Stimulated activated CD8-positive, alpha-beta memory T cell treated with anti-CD3 and anti-CD28 coated beads, Interleukin-15, amount 100 ng/mL, for 1 hour (primary cell): ENCODE measurements around the gene SORBS1.

Experiments
- DNase-seq: peaks from one replicate; pipeline ENCODE4 v3.0.0-alpha.2; 2020; ENCODE audit warnings: low read depth

The SORBS1 gene

GRCh38 chr10:95513941-95514392 is 47.2 kb downstream of the SORBS1 start:
- no peak for DNase-seq

- DNase-seq, result no peak
Measured at GRCh38 chr10:95513008-95513589, 48.1 kb downstream of the SORBS1 start.

- DNase-seq, result no peak
Measured at GRCh38 chr10:95511314-95511713, 49.9 kb downstream of the SORBS1 start.

DNA sequence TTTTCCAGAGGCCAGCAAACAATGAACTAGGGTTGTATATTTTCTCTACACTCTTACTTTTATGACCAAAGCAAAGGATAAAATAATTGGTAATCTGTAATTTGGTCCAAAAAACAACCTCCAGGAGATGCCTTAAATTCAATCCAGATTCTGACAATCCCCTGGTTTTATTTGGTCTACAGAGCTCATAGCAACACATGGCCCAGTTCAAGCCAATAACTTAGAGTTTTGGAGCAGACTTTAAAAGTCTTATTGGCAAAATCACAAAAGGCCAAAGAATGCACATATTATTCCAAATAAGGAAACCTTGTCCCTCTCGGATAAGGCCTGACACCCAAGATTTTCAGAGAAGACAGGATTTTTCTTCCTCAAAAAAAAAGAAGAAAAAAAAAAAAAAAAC is 51.9 kb downstream of the SORBS1 start:
- DNase-seq, result no peak

DNA sequence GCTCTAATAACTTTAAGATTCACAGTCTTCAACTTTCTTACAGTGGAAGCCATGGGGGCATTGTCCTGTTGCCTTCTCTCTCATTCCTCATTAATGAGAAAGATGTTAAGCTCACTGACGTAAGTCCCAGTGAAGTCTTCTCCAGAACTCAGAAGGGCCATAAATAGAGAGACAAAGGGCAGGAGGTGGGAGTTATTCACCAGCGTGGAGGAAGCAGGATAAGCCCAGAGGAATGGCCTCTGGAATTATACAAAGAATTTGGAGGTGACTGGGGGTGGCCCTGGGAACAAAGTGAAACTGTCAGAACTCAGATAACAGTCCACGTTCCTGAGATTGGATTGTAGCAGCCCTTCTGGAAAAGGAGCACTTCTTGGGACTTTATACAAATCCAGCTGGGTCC is 52.4 kb downstream of the SORBS1 start:
- DNase-seq, result no peak

GRCh38 chr10:95506056-95506737 is 55.0 kb downstream of the SORBS1 start:
- DNase-seq, result no peak

DNA sequence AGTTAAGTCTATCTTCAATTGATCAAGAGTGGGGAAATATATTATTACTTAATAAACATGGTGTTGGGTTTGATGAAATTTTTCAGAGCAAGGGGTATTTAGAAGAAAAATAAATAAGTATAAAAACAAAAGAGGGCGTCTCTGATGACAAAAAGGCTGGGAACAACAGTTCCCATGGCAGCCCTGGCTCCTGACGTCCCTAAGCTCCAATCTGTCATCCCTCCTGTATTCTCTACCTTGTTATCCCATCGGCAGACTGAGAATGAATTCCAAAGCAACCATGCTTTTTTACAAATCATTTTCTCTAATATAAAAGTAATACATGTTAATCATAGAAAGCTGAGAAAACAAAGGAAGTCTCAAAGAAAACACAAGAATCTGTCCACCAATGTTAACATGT is 55.5 kb downstream of the SORBS1 start:
- no peak for DNase-seq

DNA sequence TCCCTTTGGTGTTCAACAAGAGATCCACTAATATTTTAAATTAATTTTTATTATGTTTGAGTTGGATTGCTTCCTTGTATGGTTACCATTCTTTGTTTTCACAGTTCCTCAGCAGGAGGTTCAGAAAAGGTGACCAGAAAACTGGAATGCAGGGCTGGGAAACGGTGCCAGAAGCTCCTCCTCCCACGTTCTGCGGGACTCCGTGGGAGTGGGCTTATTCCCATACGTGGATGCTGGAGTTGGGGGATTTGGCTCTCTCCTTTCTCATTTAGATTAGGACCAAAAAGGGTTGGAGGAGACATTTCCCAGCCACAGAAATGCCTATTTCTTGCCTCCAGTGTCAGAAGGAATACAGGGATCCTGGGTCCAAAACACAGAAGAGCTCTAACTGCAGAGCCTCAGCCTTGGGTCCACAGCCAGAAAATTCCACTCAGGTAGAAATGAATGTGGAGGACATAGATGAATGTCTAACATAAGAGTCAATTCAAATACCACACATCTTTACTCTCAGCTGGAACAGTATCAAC is 56.0 kb downstream of the SORBS1 start:
- DNase-seq, result no peak

DNA sequence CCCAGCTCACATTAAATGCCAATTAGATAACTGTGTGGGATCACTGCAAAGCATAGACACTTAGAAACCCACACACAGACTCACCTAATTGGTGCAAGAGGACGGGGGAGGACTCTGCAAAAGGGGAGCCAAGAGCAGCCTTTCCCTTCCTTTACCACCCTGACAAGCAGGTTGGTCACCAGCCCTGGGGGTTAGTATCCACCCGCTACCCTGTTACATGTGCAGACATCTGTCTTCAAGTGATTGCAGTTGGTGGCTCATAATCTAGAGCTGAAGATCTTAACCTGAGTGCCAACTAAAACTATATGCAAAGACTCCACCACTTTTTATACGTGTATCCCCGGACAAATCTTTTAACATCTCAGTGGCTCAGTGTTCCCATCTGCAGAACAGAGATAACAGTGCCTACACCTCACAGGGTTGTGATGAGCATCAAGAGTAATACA is 56.9 kb downstream of the SORBS1 start:
- no peak for DNase-seq

GRCh38 chr10:95503526-95503925 is 57.6 kb downstream of the SORBS1 start:
- no peak for DNase-seq

DNA sequence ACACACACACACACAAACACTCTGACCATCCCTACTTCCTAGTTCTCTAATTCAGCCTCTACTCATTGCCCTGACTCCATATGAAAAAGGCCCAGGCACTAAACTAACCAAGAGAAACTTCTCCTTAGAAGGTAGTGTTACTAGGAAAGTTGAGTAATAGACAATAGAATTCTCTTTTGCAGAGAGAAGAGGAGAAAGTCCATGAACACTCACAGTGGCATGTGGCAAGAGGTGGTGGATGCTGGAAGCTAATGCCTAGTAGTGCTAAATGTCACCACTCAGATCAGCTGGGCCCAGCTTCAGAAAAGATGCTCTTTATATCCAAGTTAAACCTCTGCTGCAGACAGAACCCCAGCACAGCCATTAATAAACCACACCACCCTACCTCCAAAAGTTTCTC is 58.2 kb downstream of the SORBS1 start:
- DNase-seq, result no peak

- no peak for DNase-seq
Measured at GRCh38 chr10:95502377-95502776, 58.8 kb downstream of the SORBS1 start.

DNA sequence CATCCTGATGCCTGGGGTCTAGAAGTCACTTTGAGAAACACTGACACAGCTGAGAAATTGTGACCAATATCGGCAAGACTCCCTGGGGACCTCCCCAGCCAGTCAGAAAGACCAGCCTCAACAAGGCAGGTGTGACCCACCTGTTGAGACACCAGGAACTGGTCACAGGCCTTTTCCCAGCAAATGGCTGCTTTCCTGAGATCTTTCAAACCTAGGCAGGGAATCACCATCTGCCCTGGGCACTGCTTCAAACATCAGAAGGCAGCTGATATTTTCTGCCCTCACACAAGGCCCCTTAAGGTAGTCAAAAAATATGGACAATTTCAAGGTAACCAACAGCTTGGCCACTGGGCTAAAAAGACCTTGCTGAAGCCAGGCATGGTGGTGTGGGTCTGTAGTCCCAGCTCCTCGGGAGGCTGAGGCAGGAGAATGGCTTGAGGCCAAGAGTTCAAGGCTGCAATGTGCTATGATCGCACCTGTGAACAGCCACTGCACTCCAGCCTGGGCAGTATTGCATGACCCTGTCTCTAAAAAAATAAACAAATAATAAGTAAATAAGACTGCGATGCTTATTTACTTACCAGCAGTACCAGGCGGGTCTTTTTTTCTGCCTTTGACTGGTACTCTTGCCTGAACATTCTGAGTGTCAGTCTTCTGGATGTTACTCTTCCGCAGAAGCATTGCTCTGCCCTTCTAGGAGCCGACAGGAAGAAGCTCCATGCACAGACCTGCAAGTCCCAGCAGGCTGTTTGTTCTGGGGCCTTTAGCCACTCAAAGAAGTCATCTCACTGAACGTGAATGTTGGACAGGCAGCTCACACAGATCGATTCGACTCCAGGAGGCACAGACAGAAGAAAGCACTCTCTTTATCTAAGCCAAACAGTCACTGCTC is 59.7 kb downstream of the SORBS1 start:
- DNase-seq, result no peak

GRCh38 chr10:95500649-95501048 is 60.5 kb downstream of the SORBS1 start:
- DNase-seq, result no peak

DNA sequence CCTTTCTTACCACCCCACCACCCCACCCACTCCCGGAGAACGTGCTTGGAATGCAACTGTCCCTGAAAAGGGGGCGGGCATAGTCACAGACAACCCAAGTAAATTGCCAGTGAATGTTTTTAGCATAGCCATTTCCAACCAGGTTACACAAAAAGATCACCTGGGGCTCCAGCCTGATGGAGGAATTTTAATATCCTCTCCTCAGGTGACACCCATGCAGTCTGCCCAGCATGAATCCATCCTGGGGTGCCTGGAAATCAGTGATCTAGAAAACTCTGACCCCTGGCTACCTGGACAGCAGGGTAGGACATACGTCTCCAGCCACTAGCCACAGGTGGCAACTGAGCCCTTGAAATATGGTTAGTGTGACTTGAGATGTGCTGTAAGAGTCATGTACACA is 61.1 kb downstream of the SORBS1 start:
- no peak for DNase-seq

DNA sequence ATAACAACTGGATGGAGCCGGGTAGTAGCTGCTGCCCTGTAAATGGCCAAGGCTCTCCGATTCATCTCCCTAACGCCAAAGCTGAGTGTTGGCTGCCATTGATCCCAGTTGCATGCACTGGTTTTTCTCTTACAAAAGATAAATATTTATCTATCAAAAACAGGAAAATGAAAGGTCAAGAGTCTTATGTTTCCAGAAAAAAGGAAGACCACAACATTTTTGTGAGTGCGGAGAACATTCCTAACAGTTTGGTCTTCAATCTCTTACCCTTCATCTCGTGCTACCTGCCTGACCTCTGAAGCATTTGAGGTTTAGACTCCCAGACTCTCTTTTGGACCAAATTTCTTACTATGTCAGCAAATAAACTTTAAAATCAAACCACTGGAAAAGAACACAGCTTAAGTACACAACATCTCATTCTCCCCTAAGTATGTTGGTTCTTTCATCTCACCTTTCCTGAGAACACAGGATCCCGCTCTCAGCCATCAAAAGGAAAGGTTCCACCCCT is 61.6 kb downstream of the SORBS1 start:
- no peak for DNase-seq

DNA sequence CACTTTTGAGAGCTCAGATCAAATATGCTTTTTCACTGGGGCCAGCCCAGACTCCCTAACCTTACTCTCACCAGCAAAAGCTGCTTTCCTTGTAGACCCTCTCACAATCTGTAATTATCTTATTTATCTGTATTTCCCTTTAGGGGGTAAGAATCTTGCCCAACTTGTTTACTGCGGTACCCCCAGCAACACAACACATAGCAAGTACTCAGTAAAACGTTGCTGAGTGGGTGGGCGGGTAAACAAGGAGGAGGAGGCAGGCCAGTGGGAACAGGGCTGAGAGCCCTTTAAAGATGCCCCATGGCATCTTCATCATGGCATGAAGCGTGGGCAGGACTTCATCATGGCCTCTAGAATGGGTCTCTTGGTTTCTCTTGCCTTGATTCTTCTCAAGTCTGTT is 64.2 kb downstream of the SORBS1 start:
- DNase-seq, result no peak

DNA sequence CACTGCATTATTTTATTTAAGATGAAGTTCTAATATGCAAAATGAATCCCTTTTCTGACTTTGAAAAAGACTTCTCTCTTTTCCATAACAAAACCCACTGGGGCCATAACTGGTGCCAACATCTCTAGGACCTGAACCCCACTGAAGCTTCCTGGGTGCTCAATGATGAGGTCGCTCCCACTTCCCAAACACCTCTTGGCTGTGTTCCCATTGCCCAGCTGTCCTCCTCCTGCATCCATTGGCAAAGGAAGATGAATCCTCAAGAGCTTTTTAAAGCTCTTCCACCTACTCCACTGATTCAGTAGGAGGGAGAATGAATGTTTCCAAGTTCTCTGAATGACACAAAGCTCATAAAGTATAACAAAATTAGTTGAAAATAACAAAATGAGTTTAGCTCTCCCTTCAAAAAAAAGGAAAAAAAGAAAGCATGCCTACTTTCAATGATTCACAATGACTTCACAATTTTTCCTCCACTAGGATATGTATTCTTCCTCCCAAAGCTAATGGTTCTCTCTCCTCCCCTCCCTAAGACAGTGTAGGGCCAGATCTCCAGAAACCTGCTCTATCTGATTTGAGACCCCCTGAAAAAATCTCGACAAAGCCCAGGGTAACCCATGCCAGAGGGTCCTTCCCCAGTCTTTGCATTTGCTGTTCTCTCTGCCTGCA is 64.8 kb downstream of the SORBS1 start:
- DNase-seq, result no peak

DNA sequence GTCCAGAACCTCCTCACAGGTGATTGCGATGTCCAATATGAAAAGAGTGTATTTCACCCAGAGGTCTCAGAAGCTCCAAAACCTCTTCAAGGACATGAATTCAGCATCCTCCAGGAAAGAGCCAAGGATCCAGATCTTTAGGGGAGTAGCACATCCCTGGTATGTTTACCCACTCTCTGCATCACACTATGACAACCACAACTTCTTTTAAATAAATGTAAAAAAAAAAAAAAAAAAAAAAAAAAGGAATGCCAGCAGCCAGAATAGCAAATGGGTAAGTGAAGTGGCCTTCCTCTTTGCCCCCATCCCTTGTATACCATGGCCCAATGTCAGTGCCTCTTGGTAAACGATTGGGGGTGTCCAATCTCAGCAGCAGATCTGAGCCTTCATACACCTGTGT is 67.3 kb downstream of the SORBS1 start:
- DNase-seq, result no peak

DNA sequence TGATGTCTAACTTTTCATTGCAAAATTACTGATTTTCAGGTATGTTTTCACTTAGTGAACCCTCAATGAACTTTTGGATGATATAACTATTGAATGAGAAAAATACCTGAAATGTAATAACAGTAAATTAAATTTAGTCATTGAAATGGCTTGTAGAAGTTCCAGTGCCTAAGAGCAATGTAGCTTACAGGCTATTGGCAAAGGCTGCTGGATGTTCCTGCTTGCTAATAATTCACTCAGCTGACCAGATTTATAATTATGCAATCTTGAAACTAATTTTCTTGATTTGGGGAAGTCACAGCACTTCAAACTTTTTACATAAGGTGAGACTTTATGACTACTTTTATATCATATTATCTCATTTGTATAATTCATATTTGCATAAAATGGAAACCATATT is 73.2 kb downstream of the SORBS1 start:
- no peak for DNase-seq

GRCh38 chr10:95485056-95485844 is 75.9 kb downstream of the SORBS1 start:
- DNase-seq, result no peak
